22Rv1 (cell line): ENCODE data around the gene WDFY2.

Experiments used
- ZFX ChIP-seq: fragments of 450-650 bp; IDR thresholded peaks from 2 replicates; pipeline ENCODE4 v1.6.1; 2017; ENCODE audit warnings: antibody characterized with exemption, borderline replicate concordance
- TF ChIP-seq, protein P1 (sequence below): fragments of 450-650 bp; IDR thresholded peaks from 2 replicates; pipeline ENCODE4 v1.5.1; 2017; ENCODE audit warnings: mild to moderate bottlenecking

DNA sequence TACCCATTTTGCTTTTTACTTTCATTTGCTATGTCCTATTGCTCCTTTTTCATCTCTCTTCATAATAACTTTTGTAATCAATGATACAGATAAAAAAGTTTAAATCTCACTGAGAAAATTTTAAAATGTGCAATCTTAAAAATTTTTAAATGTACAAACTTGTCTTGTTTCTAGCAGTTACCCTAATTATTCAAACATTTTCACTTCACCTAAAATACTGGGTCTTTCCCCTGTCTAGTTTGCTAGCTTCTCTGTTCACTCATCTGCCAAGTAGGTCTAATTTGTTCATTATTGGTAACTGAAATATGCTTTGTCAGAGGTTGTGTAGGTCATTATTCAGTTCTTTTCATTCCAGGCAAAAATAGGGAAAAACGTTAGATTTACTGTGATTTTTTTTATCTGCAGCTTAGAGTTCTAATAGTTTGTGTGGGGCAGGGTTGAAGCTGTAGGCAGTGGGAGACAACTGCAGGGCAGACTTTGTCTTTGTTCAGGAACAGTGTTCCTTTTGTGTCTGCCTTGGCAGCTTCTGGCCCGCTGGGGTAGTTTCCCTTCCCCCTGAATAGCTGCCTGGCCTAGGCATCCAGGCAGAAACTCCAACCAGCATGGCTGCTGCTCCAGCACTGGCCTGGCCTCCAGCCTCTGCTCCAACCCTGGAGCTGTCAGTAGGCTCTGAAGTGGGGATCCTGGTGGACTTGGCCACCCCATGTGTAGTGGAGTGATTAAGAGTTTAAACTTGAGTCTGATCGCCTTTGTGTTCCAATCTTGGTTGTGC, 48.5 kb downstream of the WDFY2 start:
- TF ChIP-seq, protein P1, sequence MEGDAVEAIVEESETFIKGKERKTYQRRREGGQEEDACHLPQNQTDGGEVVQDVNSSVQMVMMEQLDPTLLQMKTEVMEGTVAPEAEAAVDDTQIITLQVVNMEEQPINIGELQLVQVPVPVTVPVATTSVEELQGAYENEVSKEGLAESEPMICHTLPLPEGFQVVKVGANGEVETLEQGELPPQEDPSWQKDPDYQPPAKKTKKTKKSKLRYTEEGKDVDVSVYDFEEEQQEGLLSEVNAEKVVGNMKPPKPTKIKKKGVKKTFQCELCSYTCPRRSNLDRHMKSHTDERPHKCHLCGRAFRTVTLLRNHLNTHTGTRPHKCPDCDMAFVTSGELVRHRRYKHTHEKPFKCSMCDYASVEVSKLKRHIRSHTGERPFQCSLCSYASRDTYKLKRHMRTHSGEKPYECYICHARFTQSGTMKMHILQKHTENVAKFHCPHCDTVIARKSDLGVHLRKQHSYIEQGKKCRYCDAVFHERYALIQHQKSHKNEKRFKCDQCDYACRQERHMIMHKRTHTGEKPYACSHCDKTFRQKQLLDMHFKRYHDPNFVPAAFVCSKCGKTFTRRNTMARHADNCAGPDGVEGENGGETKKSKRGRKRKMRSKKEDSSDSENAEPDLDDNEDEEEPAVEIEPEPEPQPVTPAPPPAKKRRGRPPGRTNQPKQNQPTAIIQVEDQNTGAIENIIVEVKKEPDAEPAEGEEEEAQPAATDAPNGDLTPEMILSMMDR, result no peak
- no peak for TF ChIP-seq ZFX
